GM10248 (cell line): ENCODE results near the gene MLLT10.

Experiments used
- CTCF ChIA-PET: fragments of 300-600 bp; sonication (Branson Sonifier 250); formaldehyde crosslinking; extraction: SDS; loops from one replicate; lab custom pipeline; 2021; ENCODE audit warnings: antibody characterized with exemption; lab: Yijun Ruan, JAX
- POLR2A ChIA-PET: fragments of 350-650 bp; sonication (Branson Sonifier 250); formaldehyde crosslinking; extraction: SDS; loops from one replicate; lab custom pipeline; 2020; ENCODE audit warnings: antibody characterized with exemption; lab: Yijun Ruan, JAX
- DNase-seq: peaks from one replicate; pipeline ENCODE4 v3.0.0; 2012; ENCODE audit errors: extremely low spot score
- TF ChIP-seq, protein P1 (sequence below): IDR thresholded peaks from 2 replicates; pipeline ENCODE4 v1.5.1; 2012; ENCODE audit warnings: mild to moderate bottlenecking, low read depth; ENCODE audit errors: extremely low read depth, missing control alignments, control extremely low read depth

The MLLT10 gene

DNA sequence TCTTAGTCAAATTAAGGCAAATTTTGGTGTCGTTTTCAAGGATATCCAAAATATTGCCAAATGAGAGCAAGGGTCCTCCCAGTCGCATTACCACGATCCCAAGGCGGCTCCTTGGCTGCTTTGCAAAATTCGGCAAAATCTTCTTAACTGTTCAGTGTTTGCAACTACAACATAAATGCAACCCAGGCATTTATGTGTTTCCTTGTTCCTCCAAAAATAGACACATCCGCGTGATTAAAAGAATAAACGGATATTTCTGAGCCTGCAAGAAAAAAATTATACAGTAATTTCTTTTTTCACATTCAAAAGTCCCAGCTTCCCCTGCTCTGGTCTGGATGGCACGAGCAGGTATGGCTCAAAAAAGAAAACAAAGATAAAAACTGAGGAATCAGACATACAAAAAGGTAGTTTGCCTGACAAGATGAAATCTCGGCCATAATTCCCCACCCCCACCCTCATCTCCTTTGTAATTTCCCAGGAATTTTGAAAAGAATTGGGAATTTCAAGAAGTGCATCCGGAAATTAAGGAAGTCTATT, 14.6 kb upstream of the MLLT10 start:
- ChIA-PET CTCF (interaction anchor here (1.0 kb wide), 1 partner anchor 31 kb away, joined by 3 read pairs; no protein-coding TSS in a partner anchor), POLR2A (no interaction called here)
- no peak for DNase-seq
- TF ChIP-seq, protein P1, sequence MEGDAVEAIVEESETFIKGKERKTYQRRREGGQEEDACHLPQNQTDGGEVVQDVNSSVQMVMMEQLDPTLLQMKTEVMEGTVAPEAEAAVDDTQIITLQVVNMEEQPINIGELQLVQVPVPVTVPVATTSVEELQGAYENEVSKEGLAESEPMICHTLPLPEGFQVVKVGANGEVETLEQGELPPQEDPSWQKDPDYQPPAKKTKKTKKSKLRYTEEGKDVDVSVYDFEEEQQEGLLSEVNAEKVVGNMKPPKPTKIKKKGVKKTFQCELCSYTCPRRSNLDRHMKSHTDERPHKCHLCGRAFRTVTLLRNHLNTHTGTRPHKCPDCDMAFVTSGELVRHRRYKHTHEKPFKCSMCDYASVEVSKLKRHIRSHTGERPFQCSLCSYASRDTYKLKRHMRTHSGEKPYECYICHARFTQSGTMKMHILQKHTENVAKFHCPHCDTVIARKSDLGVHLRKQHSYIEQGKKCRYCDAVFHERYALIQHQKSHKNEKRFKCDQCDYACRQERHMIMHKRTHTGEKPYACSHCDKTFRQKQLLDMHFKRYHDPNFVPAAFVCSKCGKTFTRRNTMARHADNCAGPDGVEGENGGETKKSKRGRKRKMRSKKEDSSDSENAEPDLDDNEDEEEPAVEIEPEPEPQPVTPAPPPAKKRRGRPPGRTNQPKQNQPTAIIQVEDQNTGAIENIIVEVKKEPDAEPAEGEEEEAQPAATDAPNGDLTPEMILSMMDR: no peak

DNA sequence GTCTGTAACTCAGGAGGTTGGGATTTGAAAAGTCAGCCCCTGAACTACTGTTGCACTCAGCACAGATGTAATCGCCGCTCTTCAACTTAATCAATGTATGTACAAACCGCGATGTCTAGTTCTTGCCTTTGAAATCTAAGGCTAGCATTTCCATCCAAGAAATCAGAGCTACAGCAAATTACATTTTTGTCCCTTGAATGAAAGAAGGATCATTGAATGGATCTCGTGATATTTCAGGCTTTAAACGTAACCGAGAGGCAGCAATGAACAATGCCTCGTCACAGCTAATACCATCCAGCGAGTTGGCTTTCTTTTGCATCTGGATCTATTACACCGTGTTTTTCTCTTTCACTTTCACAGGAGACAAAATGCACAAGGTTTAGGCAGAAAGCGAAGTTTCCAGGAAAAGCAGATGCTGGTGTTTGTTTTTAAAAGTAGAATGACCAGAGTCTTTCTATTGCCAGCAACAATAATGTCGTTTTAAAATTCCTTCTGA, 14.0 kb upstream of the MLLT10 start:
- POLR2A ChIA-PET: no interaction called here
- TF ChIP-seq, protein P1: no peak
- no peak for DNase-seq
- CTCF ChIA-PET: interaction anchor here (1.0 kb wide), 1 partner anchor 30 kb away, joined by 3 read pairs; no protein-coding TSS in a partner anchor

DNA sequence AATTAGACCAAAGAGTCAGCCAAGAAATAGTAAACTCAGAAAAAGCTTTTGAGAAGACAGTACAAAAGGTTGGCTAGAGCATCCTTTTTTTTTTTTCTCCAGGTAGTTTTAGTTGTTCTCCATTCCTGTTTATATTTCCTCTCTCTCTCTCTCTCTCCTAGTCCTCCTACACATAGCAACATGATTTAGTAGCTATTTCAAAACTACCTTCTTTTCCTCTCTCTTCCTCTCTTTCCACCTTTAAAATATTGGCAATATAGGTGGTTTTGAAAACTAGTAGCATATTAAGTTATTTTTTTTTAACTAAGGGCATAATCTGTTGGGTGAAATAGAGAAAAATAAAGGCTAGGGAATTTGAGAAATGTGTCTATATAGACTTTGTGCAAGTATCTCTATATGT, 13.5 kb upstream of the MLLT10 start:
- no peak for DNase-seq
- TF ChIP-seq, protein P1: no peak
- ChIA-PET POLR2A (no interaction called here), CTCF (interaction anchor here (1.0 to 1.6 kb wide), 2 partner anchors 25 to 30 kb away, joined by 3 to 10 read pairs; no protein-coding TSS in a partner anchor)

DNA sequence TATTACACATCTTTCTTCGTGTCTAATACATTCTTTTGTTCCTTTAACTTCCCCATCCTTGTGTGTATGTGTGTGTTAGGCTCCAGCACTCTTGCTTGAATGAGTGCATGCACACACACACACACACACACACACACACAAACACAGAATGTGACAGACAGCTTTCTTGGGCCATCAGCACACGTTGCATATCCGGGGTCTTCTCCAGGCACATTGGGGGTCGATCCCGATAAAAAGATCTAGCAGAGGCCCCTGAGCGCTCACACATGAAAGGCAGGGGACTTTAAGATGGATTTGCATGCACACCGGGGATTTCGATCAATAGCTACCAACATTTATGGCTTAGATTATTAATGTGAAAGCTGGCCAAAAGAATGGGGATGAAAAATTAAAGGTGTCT, 13.1 kb upstream of the MLLT10 start:
- no peak for DNase-seq
- ChIA-PET POLR2A (no interaction called here), CTCF (interaction anchor here (0.8 to 1.6 kb wide), 2 partner anchors 25 to 27 kb away, joined by 3 to 10 read pairs; no protein-coding TSS in a partner anchor)
- TF ChIP-seq, protein P1: no peak

DNA sequence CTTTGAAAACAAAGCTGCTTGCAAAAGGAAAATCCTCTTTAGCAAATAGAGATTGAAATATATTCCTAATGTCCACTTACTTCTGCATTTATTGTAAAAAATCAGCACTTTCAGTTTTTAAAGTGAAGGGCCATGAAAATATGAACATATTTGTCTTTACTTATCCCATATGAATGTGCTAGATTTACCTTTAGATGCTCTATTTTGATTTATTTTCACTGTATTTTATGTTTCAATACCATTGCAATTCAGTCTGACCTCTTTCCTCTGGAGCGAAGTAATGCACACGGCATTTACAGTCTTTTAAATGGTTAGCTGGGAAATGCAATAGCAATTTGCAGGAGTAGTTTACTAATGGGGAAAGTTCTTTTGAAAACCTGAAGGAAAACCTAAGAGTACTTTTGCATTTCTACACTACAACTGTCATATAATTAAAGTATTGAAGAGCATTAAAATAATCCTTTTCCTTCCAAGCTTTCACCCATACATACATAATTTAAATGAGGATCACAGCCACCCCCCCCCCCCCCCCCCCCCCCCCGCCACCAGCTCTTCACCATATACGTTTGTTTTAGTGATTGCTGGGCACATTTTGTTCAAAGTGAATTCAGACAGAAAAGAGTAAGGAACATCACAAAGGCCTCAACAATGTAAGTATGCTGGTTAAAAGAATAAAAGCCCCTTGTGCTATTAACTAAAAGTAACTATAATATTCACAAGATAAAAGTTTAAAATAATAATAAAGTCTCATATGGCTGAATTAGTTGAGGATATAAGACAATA, 12.1 kb upstream of the MLLT10 start:
- TF ChIP-seq, protein P1: no peak
- ChIA-PET POLR2A (no interaction called here), CTCF (interaction anchor here (0.8 to 1.6 kb wide), 2 partner anchors 26 to 28 kb away, joined by 3 to 10 read pairs; no protein-coding TSS in a partner anchor)
- DNase-seq: no peak

DNA sequence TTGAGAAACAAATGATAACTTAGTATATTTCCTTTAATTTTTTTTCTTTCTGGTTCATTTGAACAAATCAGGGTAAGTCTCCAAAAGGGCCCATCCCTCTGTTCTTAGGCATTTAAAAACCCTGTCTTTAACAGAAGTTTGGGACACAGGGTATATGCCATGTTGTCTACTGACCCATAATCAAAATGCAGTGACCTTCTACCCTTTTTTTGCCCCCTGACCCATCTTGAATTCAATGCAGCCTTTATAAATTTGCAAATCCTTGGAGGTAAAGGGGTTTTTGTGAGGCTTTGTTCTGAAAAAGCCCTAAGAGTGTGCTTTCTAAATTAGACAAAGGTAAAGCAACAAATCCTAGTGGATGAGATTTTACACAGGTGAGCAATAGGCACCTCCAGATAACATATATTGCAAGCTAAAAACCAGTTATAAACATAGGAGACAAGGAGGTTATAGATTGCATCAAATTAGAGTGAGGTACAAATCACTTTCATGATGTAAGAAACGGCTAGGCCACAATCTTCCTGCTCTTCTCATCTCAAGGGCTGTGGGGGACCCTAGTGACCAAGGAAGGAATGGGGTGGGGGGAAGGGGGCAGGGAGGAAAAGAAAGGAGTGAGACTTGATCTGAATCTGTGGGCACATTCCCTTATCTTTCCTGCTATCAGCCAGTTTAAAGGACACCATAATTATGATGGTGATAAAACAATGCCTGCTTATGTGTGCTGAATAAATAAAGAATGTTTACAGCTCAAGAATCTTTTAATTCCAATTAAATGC, 11.2 kb upstream of the MLLT10 start:
- TF ChIP-seq, protein P1: no peak
- POLR2A ChIA-PET: no interaction called here
- CTCF ChIA-PET: no interaction called here
- no peak for DNase-seq
